ENCODE results near the gene GAN.
A peak's percentile ranks its signal among the peaks of the same experiment; 100 is the strongest.
"Not testable (repeated sequence)": the region's sequence is repeated elsewhere in the genome, so short reads cannot be mapped to it uniquely, and the experiment has no call there.

Gene GAN

GRCh38 chr16:81409016-81409556 lies 94.3 kb downstream of the GAN start:
- Mint-ChIP-seq H3K4me1 (ENCODE audit: low read depth) (no peaks in the 10 kb centered on the region), H3K36me3 (ENCODE audit: low read depth) (no peaks in the 10 kb centered on the region), H3K27ac (no peak overlapping the region), H3K27me3 (no peaks in the 10 kb centered on the region), H3K4me3 (no peak overlapping the region), H3K9me3 (no peaks in the 10 kb centered on the region)

- Mint-ChIP-seq H3K9me3 (no peaks in the 10 kb centered on the region), H3K27me3 (no peaks in the 10 kb centered on the region), H3K4me1 (ENCODE audit: low read depth) (no peaks in the 10 kb centered on the region), H3K36me3 (ENCODE audit: low read depth) (no peaks in the 10 kb centered on the region), H3K4me3 (no peak overlapping the region), H3K27ac (no peak overlapping the region)
Observed at GRCh38 chr16:81410643-81411293, 96.0 kb downstream of the GAN start.

- Mint-ChIP-seq H3K4me3 (no peak overlapping the region), H3K4me1 (ENCODE audit: low read depth) (no peaks in the 10 kb centered on the region), H3K27ac (no peak overlapping the region), H3K36me3 (ENCODE audit: low read depth) (no peaks in the 10 kb centered on the region), H3K9me3 (no peaks in the 10 kb centered on the region), H3K27me3 (no peaks in the 10 kb centered on the region)
Observed at GRCh38 chr16:81413245-81413990, 98.7 kb downstream of the GAN start.

GRCh38 chr16:81415751-81416150 lies 101.0 kb downstream of the GAN start:
- H3K27me3 Mint-ChIP-seq, result no peaks in the 10 kb centered on the region
- no peaks in the 10 kb centered on the region for H3K4me1 Mint-ChIP-seq (ENCODE audit: low read depth)
- no peak overlapping the region for H3K4me3 Mint-ChIP-seq
- no peaks in the 10 kb centered on the region for H3K9me3 Mint-ChIP-seq
- no peaks in the 10 kb centered on the region for H3K36me3 Mint-ChIP-seq (ENCODE audit: low read depth)
- no peak overlapping the region for H3K27ac Mint-ChIP-seq

DNA sequence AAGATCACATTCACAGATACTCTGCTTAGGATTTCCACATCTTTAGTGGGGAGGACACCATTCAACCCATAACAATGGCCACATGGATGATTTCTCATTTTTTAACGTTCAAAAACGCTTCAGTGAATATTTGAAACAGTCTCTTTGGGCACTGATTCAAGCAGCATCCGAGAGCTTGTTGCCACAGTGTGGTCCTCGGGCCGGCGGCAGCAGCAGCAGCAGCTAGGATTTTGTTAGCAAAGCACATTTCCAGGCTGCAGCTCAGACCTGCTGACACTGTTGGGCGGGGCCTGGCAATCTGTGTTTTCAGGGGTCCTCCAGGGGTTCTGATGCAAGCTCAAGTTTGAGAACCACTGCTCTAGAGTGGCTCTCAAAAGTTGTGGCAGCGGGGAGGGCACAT lies 102.0 kb downstream of the GAN start:
- H3K27me3 Mint-ChIP-seq, result no peaks in the 10 kb centered on the region
- H3K27ac Mint-ChIP-seq, result no peak overlapping the region
- no peaks in the 10 kb centered on the region for H3K9me3 Mint-ChIP-seq
- no peaks in the 10 kb centered on the region for H3K36me3 Mint-ChIP-seq (ENCODE audit: low read depth)
- no peak overlapping the region for H3K4me3 Mint-ChIP-seq
- H3K4me1 Mint-ChIP-seq (ENCODE audit: low read depth), result no peaks in the 10 kb centered on the region

GRCh38 chr16:81417210-81417609 lies 102.4 kb downstream of the GAN start:
- H3K27me3 Mint-ChIP-seq, result no peaks in the 10 kb centered on the region
- H3K27ac Mint-ChIP-seq, result no peak overlapping the region
- H3K9me3 Mint-ChIP-seq, result no peaks in the 10 kb centered on the region
- H3K4me3 Mint-ChIP-seq, result no peak overlapping the region
- no peaks in the 10 kb centered on the region for H3K36me3 Mint-ChIP-seq (ENCODE audit: low read depth)
- H3K4me1 Mint-ChIP-seq (ENCODE audit: low read depth), result no peaks in the 10 kb centered on the region

DNA sequence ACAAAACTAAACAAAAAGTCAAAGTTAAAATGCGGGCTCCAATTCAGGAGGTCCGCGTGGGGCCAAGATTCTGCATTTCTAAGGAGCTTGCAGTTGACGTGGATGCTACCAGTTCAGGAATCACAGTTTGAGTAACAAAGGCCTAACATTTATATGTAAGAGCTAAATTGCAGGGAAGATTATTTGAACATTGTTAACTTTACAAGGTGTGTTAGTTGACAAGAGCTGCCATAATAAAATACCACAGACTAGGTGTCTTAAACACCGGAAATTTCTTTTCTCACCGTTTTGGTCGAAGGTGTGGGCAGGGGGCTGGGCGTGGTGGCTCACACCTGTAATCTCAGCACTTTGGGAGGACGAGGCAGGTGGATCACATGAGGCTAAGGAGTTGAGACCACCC lies 105.0 kb downstream of the GAN start:
- peaks cover under 1% of the 10 kb centered on the region for H3K9me3 Mint-ChIP-seq
- peaks cover 7% of the 10 kb centered on the region for H3K4me1 Mint-ChIP-seq (ENCODE audit: low read depth)
- no peak overlapping the region for H3K27ac Mint-ChIP-seq
- H3K4me3 Mint-ChIP-seq, result no peak overlapping the region
- no peaks in the 10 kb centered on the region for H3K36me3 Mint-ChIP-seq (ENCODE audit: low read depth)
- H3K27me3 Mint-ChIP-seq, result no peaks in the 10 kb centered on the region

GRCh38 chr16:81421126-81421525 lies 106.4 kb downstream of the GAN start:
- no peak overlapping the region for H3K4me3 Mint-ChIP-seq
- H3K4me1 Mint-ChIP-seq (ENCODE audit: low read depth), result peaks cover 15% of the 10 kb centered on the region
- peaks cover 3% of the 10 kb centered on the region for H3K9me3 Mint-ChIP-seq
- H3K36me3 Mint-ChIP-seq (ENCODE audit: low read depth), result no peaks in the 10 kb centered on the region
- H3K27ac Mint-ChIP-seq, result no peak overlapping the region
- H3K27me3 Mint-ChIP-seq, result no peaks in the 10 kb centered on the region

DNA sequence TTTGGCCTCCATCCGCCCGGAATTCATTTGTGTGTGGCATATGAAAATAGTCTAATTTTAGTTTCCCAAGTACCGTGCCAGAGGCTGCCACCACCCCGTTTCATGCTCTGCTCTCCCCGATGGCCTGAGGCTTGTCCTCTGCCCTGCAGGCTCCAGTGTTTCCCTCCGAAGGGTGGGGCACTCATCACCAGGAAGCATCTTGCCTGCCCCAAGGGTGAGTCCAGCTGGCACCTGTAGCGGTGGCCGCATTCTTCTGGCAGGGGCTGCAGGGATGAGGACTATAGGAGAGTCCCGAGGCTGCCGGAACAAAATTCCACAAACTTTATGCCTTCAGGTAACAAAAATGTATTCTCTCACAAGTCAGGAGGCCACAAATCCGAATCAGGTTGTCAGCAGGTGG lies 106.8 kb downstream of the GAN start:
- H3K27me3 Mint-ChIP-seq, result no peaks in the 10 kb centered on the region
- peaks cover 15% of the 10 kb centered on the region for H3K4me1 Mint-ChIP-seq (ENCODE audit: low read depth)
- no peak overlapping the region for H3K4me3 Mint-ChIP-seq
- H3K36me3 Mint-ChIP-seq (ENCODE audit: low read depth), result no peaks in the 10 kb centered on the region
- no peak overlapping the region for H3K27ac Mint-ChIP-seq
- peaks cover 3% of the 10 kb centered on the region for H3K9me3 Mint-ChIP-seq

DNA sequence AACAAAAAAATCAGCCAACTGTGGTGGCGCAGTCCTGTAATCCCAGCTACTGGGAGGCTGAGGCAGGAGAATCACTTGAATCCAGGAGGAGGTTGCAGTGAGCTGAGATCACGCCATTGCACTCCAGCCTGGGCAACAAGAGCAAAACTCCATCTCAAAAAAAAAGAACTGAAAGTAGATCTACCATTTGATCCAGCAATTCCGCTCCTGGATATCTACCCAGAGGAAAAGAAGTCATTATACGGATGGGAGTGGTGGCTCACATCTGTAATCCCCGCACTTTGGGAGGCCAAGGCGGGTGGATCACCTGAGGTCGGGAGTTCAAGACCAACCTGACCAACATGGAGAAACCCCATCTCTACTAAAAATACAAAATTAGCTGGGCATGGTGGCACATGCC lies 107.4 kb downstream of the GAN start:
- not testable (repeated sequence) for H3K27ac Mint-ChIP-seq; H3K36me3 Mint-ChIP-seq (ENCODE audit: low read depth)

DNA sequence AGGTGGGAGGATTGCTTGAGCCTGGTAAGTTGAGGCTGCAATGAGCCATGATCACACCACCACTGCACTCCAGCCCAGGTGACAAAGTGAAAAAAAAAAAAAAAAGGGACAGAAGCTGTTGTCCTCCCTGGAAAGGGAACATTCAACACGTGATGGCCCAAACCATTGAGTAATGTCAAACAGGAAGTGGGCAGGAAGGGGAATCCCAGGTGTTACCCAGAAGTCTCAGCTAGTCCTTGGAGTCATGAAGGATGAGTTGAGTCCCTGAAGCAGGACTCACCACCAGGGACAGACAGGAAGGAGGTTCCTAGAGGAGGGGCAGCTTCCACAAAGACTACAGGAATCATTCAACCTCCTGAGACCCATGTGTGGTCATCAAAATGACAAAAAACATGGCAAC lies 110.0 kb downstream of the GAN start:
- no peaks in the 10 kb centered on the region for H3K36me3 Mint-ChIP-seq (ENCODE audit: low read depth)
- H3K4me1 Mint-ChIP-seq (ENCODE audit: low read depth), result peaks cover 15% of the 10 kb centered on the region
- peaks cover 3% of the 10 kb centered on the region for H3K9me3 Mint-ChIP-seq
- H3K27me3 Mint-ChIP-seq, result no peaks in the 10 kb centered on the region
- H3K27ac Mint-ChIP-seq, result peak overlapping the region; percentile 80
- no peak overlapping the region for H3K4me3 Mint-ChIP-seq

More for the DNA sequence above, 107.4 kb downstream of the GAN start:
- not testable (repeated sequence) for H3K4me3 Mint-ChIP-seq, H3K27me3 Mint-ChIP-seq, H3K9me3 Mint-ChIP-seq
- H3K4me1 Mint-ChIP-seq (ENCODE audit: low read depth), result peaks cover 15% of the 10 kb centered on the region

DNA sequence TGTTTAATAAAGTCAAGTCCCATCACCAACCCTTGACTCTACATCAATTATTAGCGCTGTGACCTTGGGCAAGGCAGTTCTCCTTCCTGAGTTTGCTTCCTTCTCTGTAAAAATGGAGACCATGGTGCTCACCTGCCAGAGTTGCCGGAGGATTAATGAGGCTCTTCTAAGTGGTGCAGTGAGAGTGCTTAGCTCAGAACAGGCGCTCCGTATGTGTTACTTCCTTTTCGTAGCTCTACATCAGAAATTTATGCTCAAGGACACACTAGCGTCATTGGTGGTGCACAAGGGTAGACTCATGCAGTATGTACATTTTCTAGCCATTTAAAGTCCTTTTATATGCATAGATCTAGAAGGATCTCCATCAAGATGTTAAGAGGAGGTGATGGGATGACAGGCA lies 112.5 kb downstream of the GAN start:
- H3K9me3 Mint-ChIP-seq, result peaks cover 3% of the 10 kb centered on the region
- peaks cover 19% of the 10 kb centered on the region for H3K4me1 Mint-ChIP-seq (ENCODE audit: low read depth)
- no peaks in the 10 kb centered on the region for H3K27me3 Mint-ChIP-seq
- H3K36me3 Mint-ChIP-seq (ENCODE audit: low read depth), result no peaks in the 10 kb centered on the region
- no peak overlapping the region for H3K4me3 Mint-ChIP-seq
- no peak overlapping the region for H3K27ac Mint-ChIP-seq

DNA sequence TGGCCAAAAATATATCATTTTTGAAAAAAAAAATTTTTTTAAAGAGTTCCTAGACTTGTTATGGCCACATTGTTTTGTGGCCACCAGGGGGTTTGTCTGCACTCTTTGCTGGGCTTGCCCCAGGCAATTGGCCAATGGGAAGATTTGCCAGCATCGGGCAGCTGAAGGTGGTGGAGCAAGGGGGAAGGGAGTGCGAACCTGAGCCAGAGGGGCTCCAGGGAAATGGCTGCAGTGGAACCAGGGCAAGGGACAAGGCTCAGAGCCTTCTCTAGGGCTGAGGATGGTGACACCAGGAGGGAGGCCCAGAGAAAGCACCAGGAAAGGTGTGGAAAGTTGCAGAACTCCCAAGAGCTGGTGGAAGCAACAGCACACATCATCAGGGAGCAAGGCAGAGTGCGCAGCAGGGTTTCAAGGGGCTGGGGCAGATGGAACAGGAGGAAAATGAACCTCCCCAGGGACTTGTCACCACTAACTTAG lies 114.3 kb downstream of the GAN start:
- Mint-ChIP-seq H3K9me3 (peaks cover 3% of the 10 kb centered on the region), H3K36me3 (ENCODE audit: low read depth) (no peaks in the 10 kb centered on the region), H3K4me3 (no peak overlapping the region), H3K27ac (no peak overlapping the region), H3K27me3 (no peaks in the 10 kb centered on the region), H3K4me1 (ENCODE audit: low read depth) (peaks cover 19% of the 10 kb centered on the region)

- H3K27ac Mint-ChIP-seq, result no peak overlapping the region
- peaks cover 4% of the 10 kb centered on the region for H3K4me1 Mint-ChIP-seq (ENCODE audit: low read depth)
- no peak overlapping the region for H3K4me3 Mint-ChIP-seq
- H3K9me3 Mint-ChIP-seq, result no peaks in the 10 kb centered on the region
- no peaks in the 10 kb centered on the region for H3K36me3 Mint-ChIP-seq (ENCODE audit: low read depth)
- peaks cover 4% of the 10 kb centered on the region for H3K27me3 Mint-ChIP-seq
Observed at GRCh38 chr16:81431554-81432353, 117.0 kb downstream of the GAN start.

All from stimulated activated naive CD8-positive, alpha-beta T cell treated with anti-CD3 and anti-CD28 coated beads, Interleukin-15, Interleukin-2, amounts not matched to agents 100 ng/mL and 50 ng/mL, for 24 hours (primary cell).